Neural cell (in vitro differentiated cells): ENCODE measurements around the gene ATP2B2. TPM values are rescaled to one million over a fixed set of nuclear protein-coding genes. Genes with fewer than 3 reads are reported as not detected.

Experiments used
- H2AFZ ChIP-seq: fragments of 200-600, 300-800 bp; sonication (generic), shearing (Covaris generic); 2 replicates; pipeline ENCODE4 v1.6.0; 2014; ENCODE audit warnings: low read depth, mild to moderate bottlenecking, antibody characterized with exemption, low read length, moderate library complexity
- H3F3A ChIP-seq: fragments of 200-600 bp; shearing (Covaris generic); 2 replicates; pipeline ENCODE4 v1.6.1; 2016; ENCODE audit warnings: mild to moderate bottlenecking, moderate library complexity, mixed read lengths, antibody characterized with exemption, low read length; ENCODE audit not compliant: insufficient read depth, poor library complexity, severe bottlenecking
- H3K27ac ChIP-seq: fragments of 200-600, 300-800 bp; sonication (generic), shearing (Covaris generic); 2 replicates; pipeline ENCODE4 v1.5.1; 2014; ENCODE audit warnings: mild to moderate bottlenecking, low read length, moderate library complexity
- H3K27me3 ChIP-seq: fragments of 300-800, 200-600 bp; sonication (generic), shearing (Covaris generic); 2 replicates; pipeline ENCODE4 v1.6.0; 2014; ENCODE audit warnings: mild to moderate bottlenecking, low read depth, low read length, moderate library complexity; ENCODE audit not compliant: insufficient read depth
- H3K36me3 ChIP-seq: fragments of 300-800, 200-600 bp; sonication (generic), shearing (Covaris generic); 2 replicates; pipeline ENCODE4 v1.5.1; 2014; ENCODE audit warnings: mild to moderate bottlenecking, antibody characterized with exemption, low read length, moderate library complexity; ENCODE audit not compliant: insufficient read depth
- H3K4me2 ChIP-seq: fragments of 300-800, 200-600 bp; sonication (generic), shearing (Covaris generic); 2 replicates; pipeline ENCODE4 v1.6.0; 2014; ENCODE audit warnings: mild to moderate bottlenecking, low read length
- H3K4me3 ChIP-seq: fragments of 300-800, 200-600 bp; sonication (generic), shearing (Covaris generic); 2 replicates; pipeline ENCODE4 v1.5.1; 2014; ENCODE audit warnings: mild to moderate bottlenecking, low read length, moderate library complexity
- H3K79me2 ChIP-seq: fragments of 200-600 bp; shearing (Covaris generic); replicated peaks from 2 replicates; pipeline ENCODE4 v1.6.0; 2014; ENCODE audit warnings: mild to moderate bottlenecking, low read length, moderate library complexity; ENCODE audit not compliant: insufficient read depth
- H3K9ac ChIP-seq: fragments of 300-800, 200-600 bp; sonication (generic), shearing (Covaris generic); 2 replicates; pipeline ENCODE4 v1.6.1; 2016; ENCODE audit warnings: mild to moderate bottlenecking, low read length, mixed read lengths
- H3K9me2 ChIP-seq: fragments of 200-600 bp; shearing (Covaris generic); 2 replicates; pipeline ENCODE4 v1.6.1; 2016; ENCODE audit warnings: mild to moderate bottlenecking, low read length, mixed read lengths; ENCODE audit not compliant: insufficient read depth
- H3K9me3 ChIP-seq: fragments of 200-600, 300-800 bp; sonication (generic), shearing (Covaris generic); 2 replicates; pipeline ENCODE4 v1.6.1; 2016; ENCODE audit warnings: mild to moderate bottlenecking, mixed run types, low read length, moderate library complexity, mixed read lengths
- H4K20me1 ChIP-seq: fragments of 200-600 bp; shearing (Covaris generic); 2 replicates; pipeline ENCODE4 v1.6.1; 2016; ENCODE audit warnings: mild to moderate bottlenecking, mixed run types; ENCODE audit not compliant: insufficient read depth
- EP300 ChIP-seq: fragments of 450-650 bp; conservative IDR thresholded peaks from 2 replicates; pipeline ENCODE4 v1.6.1; 2014; ENCODE audit warnings: antibody characterized with exemption, mild to moderate bottlenecking, moderate library complexity; ENCODE audit not compliant: poor library complexity, severe bottlenecking
- EZH2 ChIP-seq: fragments of 200-600, 300-800 bp; shearing (Covaris generic), sonication (generic); IDR thresholded peaks from 2 replicates; pipeline ENCODE4 v1.6.1; 2014; ENCODE audit warnings: antibody characterized with exemption, low read length, borderline replicate concordance, mild to moderate bottlenecking; ENCODE audit not compliant: insufficient read depth, poor library complexity, severe bottlenecking
- MXI1 ChIP-seq: fragments of 450-650 bp; conservative IDR thresholded peaks from 2 replicates; pipeline ENCODE4 v1.6.1; 2014; ENCODE audit warnings: antibody characterized with exemption, mild to moderate bottlenecking; ENCODE audit not compliant: poor library complexity, severe bottlenecking
- POLR2AphosphoS5 ChIP-seq: IDR thresholded peaks from 2 replicates; pipeline ENCODE4 v1.6.1; 2012
- RAD21 ChIP-seq: fragments of 450-650 bp; conservative IDR thresholded peaks from 2 replicates; pipeline ENCODE4 v1.6.1; 2014; ENCODE audit warnings: antibody characterized with exemption, mild to moderate bottlenecking, moderate library complexity
- SMC3 ChIP-seq: fragments of 450-650 bp; conservative IDR thresholded peaks from 2 replicates; pipeline ENCODE4 v1.6.1; 2014; ENCODE audit warnings: antibody characterized with exemption, mild to moderate bottlenecking, moderate library complexity; ENCODE audit not compliant: poor library complexity
- TAF1 ChIP-seq: IDR thresholded peaks from 2 replicates; pipeline ENCODE4 v1.6.1; 2012; ENCODE audit warnings: low read depth
- polyA plus RNA-seq: library from polyadenylated mRNA; depleted of rRNA; stranded (reverse); fragments of >200 nt; gene quantifications from 2 replicates; pipeline ENCODE4 v1.2.3, GENCODE V29; 2014
- TF ChIP-seq, protein P1 (sequence below): fragments of 450-650 bp; IDR thresholded peaks from 2 replicates; pipeline ENCODE4 v1.5.1; 2014; ENCODE audit warnings: antibody characterized with exemption, mild to moderate bottlenecking, moderate library complexity; ENCODE audit not compliant: poor library complexity, severe bottlenecking
- TF ChIP-seq, protein P2 (sequence below): IDR thresholded peaks from 2 replicates; pipeline ENCODE4 v1.6.1; 2012; ENCODE audit warnings: borderline replicate concordance

The ATP2B2 gene
- polyA plus RNA-seq, 1 donor from 2014 or later, result 8.3 TPM

DNA sequence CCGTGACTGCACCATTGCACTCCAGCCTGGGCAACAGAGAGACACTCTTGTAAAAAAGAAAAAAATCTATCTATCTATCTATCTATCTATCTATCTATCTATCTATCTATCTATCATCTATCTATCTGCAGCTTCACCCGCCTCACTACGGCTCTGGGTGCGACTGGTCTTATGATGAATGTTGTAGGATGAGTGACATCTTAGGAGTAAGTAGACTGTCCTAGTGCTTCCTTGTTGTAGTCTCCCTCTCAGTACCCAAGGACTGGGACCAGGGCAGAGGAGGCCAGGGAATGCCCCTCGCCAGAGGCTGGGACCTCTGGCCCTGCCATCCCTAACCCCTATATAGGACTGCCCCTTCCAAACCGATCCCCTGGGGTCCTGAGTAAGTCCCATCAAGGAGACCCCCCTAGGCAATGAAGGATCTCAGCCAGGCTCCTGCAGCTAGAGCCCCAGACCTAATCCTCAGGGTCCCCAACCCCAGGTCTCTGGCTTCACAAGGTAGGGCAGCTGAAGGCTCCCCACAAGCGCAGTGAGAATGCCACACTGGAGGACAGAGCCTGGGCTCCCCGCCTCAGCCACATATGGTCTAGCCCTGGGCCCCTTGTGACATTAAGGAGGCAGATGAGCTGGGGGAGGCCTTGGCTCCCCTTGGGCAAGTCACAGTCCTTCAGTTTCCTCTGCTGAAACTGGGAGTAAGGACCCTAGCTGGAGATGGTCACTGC is 183.6 kb downstream of the ATP2B2 start:
- Histone ChIP-seq H3K79me2 (peaks cover 18% of the 10 kb centered on the region), H3K9me3 (no peaks in the 10 kb centered on the region), H3F3A (no peaks in the 10 kb centered on the region), H3K9me2 (no peaks in the 10 kb centered on the region), H3K9ac (peak overlapping the region; percentile 88), H3K27ac (peak overlapping the region; percentile 52), H2AFZ (no peak overlapping the region), H3K4me2 (no peak overlapping the region), H3K27me3 (no peaks in the 10 kb centered on the region), H3K36me3 (no peaks in the 10 kb centered on the region), H3K4me3 (peak overlapping the region; percentile 87), H4K20me1 (no peaks in the 10 kb centered on the region)
- TF ChIP-seq EZH2 (no peak), POLR2AphosphoS5 (no peak), SMC3 (no peak), TAF1 (no peak), MXI1 (no peak), RAD21 (no peak), EP300 (no peak)
- TF ChIP-seq, protein P1, sequence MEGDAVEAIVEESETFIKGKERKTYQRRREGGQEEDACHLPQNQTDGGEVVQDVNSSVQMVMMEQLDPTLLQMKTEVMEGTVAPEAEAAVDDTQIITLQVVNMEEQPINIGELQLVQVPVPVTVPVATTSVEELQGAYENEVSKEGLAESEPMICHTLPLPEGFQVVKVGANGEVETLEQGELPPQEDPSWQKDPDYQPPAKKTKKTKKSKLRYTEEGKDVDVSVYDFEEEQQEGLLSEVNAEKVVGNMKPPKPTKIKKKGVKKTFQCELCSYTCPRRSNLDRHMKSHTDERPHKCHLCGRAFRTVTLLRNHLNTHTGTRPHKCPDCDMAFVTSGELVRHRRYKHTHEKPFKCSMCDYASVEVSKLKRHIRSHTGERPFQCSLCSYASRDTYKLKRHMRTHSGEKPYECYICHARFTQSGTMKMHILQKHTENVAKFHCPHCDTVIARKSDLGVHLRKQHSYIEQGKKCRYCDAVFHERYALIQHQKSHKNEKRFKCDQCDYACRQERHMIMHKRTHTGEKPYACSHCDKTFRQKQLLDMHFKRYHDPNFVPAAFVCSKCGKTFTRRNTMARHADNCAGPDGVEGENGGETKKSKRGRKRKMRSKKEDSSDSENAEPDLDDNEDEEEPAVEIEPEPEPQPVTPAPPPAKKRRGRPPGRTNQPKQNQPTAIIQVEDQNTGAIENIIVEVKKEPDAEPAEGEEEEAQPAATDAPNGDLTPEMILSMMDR, result no peak
- TF ChIP-seq, protein P2, sequence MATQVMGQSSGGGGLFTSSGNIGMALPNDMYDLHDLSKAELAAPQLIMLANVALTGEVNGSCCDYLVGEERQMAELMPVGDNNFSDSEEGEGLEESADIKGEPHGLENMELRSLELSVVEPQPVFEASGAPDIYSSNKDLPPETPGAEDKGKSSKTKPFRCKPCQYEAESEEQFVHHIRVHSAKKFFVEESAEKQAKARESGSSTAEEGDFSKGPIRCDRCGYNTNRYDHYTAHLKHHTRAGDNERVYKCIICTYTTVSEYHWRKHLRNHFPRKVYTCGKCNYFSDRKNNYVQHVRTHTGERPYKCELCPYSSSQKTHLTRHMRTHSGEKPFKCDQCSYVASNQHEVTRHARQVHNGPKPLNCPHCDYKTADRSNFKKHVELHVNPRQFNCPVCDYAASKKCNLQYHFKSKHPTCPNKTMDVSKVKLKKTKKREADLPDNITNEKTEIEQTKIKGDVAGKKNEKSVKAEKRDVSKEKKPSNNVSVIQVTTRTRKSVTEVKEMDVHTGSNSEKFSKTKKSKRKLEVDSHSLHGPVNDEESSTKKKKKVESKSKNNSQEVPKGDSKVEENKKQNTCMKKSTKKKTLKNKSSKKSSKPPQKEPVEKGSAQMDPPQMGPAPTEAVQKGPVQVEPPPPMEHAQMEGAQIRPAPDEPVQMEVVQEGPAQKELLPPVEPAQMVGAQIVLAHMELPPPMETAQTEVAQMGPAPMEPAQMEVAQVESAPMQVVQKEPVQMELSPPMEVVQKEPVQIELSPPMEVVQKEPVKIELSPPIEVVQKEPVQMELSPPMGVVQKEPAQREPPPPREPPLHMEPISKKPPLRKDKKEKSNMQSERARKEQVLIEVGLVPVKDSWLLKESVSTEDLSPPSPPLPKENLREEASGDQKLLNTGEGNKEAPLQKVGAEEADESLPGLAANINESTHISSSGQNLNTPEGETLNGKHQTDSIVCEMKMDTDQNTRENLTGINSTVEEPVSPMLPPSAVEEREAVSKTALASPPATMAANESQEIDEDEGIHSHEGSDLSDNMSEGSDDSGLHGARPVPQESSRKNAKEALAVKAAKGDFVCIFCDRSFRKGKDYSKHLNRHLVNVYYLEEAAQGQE, result no peak

DNA sequence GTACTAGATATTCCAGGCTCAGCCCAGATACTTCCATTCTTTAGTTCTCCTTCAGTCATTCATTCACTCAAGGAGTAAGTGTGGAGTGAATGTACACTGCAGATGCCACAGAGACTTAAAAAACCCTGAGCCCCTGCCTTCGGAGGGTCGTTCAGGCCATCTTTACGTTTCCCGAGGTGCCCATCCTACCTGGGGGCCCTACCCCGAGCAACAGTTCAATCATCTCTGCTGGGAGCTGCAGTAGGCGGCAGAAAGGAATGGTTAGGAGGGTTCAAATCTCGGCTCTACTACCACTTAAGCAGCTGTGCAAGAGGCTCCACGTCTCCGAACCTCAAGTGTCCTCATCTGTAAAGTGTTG is 185.1 kb downstream of the ATP2B2 start:
- no peaks in the 10 kb centered on the region for H3K27me3 ChIP-seq
- no peaks in the 10 kb centered on the region for H3K9me3 ChIP-seq
- peak overlapping the region; percentile 71 for H3K27ac ChIP-seq
- TF ChIP-seq, protein P1, result no peak
- no peak for TF ChIP-seq MXI1
- TF ChIP-seq EZH2, result no peak
- TF ChIP-seq, protein P2, result no peak
- no peak for TF ChIP-seq TAF1
- TF ChIP-seq POLR2AphosphoS5, result no peak
- no peak for TF ChIP-seq RAD21
- no peak for TF ChIP-seq EP300
- no peak for TF ChIP-seq SMC3
- no peaks in the 10 kb centered on the region for H3K9me2 ChIP-seq
- no peaks in the 10 kb centered on the region for H4K20me1 ChIP-seq
- H3K4me2 ChIP-seq, result peak overlapping the region; percentile 99
- H3F3A ChIP-seq, result no peaks in the 10 kb centered on the region
- peaks cover 18% of the 10 kb centered on the region for H3K79me2 ChIP-seq
- peak overlapping the region; percentile 88 for H3K9ac ChIP-seq
- H3K4me3 ChIP-seq, result peak overlapping the region; percentile 87
- peak overlapping the region; percentile 90 for H2AFZ ChIP-seq
- no peaks in the 10 kb centered on the region for H3K36me3 ChIP-seq
